ENCODE data around the gene PLA2G10. TPM values are rescaled to one million over a fixed set of nuclear protein-coding genes. Genes with fewer than 3 reads are reported as not detected.
"Not testable (repeated sequence)": the region's sequence is repeated elsewhere in the genome, so short reads cannot be mapped to it uniquely, and the experiment has no call there.

Gene PLA2G10
- total RNA-seq, 1 donor from 2014 or later = not detected

DNA sequence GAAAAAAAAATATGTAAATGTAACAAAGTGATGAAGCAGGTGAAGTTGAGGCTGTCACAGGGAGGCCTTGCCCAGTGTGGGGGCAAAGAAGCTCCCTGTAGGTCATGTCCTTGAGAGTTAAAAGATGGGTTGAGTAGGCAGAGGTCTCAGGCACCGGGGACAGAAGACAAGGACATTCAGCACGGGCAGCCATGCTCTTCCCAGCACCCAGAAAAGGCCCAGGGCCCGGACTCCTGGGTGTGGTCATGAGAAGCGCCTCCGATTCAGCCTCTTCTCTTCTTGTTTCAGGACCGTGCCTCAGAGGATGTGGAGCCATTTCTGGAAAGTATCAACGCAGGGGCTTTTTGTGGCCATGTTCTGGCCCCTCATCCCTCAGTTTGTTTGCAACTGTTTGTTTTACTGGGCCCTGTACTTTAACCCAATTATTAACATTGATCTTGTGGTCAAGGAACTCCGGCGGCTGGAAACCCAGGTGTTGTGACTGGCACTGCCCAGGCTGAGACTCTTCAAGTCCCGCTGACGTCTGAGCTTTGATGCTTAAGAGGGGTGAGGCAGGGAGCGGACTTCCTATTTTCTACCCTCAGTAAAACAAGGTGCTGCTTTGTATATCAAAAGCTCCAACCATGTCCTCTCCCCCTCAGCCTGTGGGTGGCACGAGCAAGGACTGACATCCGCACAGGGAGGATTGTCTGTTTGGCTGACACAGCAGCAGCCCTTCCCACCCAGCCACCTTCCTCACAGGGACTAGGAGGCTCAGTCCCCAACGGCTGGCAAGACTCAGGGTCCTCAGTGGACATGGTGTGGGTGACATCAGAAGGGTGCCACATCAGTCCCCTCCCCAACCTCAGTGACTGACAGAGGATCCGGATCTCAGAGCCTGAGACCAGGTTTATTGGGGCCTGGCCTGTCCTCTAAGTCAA lies 26.5 kb downstream of the PLA2G10 start:
- no peak for DNase-seq

DNA sequence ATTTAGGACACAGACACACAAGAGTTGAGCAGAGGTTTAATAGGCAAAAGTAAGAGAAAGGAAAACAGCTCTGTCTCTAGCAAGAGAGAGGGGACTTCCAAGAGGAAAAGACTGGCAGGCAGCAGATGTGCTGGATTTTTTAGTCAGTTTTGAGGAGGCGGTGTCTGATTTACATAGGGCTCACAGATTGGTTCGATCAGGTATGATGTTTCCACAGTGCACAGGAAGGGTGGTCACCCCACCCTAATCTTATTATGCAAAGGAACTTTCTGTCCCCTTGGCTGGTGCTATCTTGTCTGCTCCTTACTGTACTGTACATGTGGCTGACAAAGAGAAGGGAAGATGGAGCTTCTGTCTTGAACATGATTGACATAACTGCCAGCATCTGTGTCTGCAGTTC lies 36.0 kb downstream of the PLA2G10 start:
- DNase-seq = no peak

DNA sequence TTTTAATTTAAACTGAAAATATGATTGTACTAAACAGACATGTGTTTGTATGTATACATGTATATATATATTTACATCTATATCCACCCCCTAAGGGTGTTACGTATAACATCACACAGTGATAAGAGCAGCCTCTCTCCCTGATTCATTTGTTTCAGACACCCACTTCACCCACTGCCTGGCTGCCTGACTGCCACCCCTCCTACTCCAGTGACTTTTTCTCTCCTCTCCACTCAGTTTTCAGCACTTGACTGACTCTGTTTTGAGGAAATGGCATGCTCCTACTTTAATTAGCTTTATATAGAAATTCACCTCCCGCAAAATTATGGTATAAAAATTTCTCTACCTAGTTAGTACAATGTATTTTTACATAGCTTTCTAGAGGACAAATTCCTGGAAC lies 41.4 kb downstream of the PLA2G10 start:
- DNase-seq = no peak

DNA sequence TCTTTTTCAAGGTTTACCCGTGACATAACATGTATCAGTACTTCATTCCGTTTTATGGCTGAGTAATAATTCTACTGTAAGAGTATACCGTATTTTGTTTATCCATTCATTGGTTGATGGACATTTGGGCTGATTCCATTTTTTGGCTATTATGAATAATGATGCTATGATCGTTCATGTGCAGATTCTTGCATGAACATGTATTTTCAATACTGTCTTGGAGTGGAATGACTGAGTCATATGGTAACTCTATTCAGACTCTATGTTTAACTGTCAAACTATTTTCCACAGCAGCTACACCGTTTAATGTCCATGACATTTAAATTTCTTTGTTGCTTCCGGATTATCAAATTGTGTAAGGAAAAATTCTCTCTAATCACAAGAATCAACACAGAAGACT lies 43.5 kb downstream of the PLA2G10 start:
- DNase-seq = no peak

DNA sequence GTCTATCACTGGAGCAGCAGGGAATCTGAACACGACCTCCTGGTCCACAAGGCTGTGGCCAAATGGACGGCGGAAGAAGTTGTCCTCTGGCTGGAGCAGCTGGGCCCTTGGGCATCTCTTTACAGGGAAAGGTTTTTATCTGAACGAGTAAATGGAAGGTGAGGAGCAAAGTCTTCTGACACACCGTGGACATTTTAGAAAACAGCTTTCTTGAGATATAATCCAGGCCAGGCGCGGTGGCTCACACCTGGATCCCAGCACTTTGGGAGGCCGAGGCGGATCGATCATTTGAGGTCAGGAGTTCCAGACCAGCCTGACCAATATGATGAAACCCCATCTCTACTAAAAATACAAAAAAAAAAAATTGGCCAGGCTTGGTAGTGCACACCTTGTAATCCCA lies 44.3 kb downstream of the PLA2G10 start:
- no peak for DNase-seq

DNA sequence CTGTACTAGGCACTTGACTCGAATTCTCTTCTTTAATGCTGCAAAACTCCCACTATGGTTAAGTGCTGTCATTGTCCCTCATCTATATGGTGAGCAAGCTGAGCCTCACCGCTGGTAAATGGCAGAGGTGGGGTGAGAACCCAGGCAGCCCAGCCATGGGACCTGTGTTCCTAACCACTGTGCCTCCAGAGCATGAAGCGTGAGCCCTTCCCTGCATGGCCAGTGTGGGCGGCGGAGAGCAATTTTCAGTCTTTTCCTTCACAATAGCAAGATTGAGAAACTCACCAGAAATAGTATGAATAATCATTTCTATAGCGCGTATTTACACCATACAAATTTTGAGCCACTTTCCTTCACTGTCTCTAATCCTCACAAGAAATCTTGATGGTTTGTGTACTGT lies 52.2 kb downstream of the PLA2G10 start:
- no peak for DNase-seq

DNA sequence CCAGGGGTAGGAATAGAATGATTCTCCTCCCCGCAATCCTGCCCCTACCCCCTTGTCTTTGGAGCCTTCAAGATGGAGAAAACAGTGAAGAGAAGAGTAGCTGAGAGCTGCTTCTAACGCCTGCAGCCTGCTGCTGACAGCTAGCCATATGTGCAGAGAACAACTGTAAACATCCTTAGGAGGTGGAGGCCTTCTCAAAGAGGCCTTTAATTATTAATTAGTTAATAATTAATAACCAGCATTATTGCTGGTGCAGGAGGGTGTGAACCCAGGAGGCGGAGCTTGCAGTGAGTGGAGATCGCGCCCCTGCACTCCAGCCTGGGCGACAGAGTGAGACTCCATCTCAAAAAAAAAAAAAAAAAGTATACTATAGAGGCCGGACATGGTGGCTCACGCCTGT lies 52.9 kb downstream of the PLA2G10 start:
- no peak for DNase-seq

DNA sequence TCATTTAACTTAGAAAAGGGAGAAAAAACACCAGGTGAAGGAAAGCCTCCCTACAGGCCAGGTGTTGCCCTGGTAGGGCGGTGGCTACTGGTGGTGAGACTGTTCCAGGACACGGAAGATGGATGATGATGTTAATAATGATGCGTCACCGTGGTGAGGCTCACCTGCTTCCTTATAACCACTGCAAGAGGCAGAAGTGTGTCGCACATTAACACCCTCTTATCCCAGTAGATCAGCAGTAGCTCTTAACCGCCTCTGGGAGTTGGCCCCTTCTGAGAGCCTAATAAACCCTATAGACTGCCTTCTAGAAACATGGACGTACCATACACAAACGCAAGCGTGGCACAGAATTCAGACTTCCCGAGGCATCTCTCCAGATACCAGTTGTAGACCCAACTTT lies 53.6 kb downstream of the PLA2G10 start:
- no peak for DNase-seq

DNA sequence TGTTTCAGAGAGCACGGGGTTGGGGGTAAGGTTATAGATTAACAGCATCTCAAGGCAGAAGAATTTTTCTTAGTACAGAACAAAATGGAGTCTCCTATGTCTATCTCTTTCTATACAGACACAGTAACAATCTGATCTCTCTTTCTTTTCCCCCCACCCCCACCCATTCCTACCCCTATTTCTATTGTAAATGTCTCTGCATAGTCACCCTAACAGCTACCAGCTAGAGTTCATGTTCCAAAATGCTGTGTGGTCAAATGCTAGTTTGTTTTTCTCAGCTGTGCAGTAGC lies 57.2 kb downstream of the PLA2G10 start:
- DNase-seq = not testable (repeated sequence)

DNA sequence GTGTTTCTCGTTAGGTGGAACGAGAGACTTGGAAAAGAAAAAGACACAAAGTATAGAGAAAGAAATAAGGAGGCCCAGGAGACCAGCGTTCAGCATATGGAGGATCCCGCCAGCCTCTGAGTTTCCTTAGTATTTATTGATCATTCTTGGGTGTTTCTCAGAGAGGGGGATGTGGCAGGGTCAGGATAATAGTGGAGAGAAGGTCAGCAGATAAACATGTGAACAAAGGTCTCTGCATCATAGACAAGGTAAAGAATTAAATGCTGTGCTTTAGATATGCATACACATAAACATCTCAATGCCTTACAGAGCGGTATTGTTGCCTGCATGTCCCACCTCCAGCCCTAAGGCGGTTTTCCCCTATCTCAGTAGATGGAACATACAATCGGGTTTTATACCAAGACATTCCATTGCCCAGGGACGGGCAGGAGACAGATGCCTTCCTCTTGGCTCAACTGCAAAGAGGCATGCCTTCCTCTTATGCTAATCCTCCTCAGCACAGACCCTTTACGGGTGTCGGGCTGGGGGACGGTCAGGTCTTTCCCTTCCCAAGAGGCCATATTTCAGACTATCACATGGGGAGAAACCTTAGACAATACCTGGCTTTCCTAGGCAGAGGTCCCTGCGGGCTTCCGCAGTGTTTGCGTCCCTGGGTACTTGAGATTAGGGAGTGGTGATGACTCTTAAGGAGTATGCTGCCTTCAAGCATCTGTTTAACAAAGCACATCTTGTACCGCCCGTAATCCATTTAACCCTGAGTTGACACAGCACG lies 57.7 kb downstream of the PLA2G10 start:
- DNase-seq = not testable (repeated sequence)

DNA sequence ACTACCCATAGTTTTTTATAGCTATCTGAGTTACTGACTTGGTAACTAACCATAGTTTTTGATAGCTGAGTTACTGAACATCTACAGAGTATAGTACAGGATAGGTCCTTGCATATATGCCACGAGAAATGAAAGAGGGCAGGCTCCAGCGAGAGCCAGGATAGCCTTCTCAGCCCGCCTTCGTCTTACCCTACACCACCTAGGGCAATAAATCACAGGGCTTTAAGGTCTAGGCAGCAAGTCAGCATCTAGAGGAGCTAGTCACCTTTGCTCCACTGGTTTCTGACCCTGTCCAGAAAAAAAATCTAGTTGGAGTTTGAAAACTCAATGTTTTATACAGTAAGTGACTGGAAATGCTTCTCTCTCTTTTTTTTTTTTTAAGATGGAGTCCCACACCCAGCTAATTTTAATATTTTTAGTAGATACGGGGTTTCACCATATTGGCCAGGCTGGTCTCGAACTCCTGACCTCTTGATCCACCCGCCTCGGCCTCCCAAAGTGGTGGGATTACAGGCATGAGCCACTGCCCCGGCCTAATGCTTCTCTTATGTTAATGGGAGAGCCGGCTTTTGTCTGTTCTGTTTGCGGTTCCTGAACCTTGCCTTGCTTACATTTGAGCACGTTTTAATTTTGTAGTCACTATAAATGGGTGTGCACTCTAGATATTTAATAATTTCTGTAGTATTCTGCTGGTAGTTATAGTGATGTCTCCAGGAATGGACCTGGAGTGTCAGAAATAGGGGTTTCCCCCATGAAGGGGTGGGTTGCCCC lies 58.5 kb downstream of the PLA2G10 start:
- no peak for DNase-seq

DNA sequence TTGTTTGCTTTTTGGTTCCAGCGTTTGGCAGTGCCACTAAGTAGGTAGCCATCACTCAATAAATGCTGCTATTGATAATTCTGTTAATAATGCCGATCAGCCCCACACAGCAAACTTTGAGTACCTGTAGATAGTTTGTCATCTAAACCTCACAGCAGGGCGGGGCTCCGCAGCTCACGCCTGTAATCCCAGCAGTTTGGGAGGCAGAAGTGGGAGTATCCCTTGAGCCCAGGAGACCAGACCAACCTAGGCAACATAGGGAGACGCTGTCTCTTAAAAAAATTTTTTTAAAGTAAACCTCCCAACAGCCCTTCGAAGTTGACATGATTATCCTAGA lies 59.8 kb downstream of the PLA2G10 start:
- DNase-seq = no peak

DNA sequence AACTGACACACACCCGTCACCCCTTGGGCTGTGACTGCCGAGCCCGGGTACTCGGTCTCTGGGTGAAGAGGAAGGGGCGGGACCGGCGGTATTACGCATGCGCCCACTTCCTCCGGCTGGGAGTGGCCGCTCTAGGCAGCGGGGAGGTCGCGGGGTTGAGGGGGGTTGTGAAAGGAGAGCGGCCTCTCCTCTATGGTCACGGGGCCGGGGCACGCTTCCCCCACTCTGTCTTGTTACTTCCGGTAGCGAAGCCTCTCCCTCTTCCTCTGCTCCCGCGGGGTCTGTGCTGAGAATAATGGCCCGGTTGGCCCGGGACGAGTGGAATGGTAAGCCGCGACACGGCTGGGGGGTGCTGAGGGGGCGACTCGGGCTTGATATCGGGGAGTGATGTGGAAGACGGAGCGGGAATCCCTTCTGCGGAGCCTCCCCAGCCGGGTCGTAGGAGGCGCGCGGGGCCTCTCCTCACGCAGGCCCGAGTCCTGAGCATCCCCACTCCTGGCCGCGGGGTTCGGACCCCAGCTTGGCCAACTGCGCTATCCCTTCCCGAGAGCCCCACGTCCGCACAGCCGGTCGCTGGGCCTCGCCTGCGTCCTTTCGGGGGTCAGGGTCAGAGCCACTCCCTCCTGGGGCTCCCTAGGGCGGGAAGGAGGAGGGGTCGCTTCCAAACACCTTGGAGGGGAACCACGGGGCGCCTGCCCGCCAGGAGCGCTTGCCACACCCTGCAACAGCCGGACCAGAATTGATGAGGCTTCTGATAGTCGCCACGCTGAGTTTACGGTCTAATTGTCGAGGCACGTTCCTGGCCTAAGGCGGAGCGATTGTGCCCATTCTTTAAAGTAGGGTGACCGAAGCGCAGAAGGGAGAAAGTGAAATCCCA lies 61.2 kb downstream of the PLA2G10 start, which contains the start of gene BFAR:
Gene BFAR, plus strand, starts transcription at position 259 of the 877 bp plus-strand sequence. CDS start 11,396 bp downstream, outside the sequence.
- peak; percentile 94 for DNase-seq

DNA sequence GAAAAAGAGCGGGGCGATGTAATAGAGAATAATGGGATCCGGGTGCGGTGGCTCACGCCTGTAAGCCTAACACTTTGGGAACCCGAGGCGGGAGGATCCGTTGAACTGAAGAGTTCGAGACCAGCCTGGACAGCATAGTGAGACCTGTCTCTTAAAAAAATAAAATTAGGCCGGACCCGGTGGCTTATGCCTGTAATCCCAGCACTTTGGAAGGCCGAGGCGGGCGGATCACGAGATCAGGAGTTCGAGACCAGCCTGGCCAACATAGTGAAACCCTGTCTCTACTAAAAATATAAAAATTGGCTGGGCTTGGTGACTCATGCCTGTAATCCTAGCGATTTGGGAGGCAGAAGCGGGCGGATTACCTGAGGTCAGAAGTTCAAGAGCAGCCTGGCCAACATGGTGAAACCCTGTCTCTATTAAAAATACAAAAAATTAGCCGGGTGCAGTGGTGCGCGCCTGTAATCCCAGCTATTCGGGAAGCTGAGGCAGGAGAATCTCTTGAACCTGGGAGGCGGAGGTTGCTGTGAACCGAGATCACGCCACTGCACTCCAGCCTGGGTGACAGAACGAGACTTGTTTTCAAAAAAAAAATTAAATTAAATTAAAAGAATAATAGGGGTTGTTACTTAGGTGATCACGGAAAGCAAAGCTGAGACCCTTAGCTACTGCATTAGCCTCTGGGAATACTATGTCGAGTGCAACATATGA lies 63.3 kb downstream of the PLA2G10 start:
- not testable (repeated sequence) for DNase-seq

DNA sequence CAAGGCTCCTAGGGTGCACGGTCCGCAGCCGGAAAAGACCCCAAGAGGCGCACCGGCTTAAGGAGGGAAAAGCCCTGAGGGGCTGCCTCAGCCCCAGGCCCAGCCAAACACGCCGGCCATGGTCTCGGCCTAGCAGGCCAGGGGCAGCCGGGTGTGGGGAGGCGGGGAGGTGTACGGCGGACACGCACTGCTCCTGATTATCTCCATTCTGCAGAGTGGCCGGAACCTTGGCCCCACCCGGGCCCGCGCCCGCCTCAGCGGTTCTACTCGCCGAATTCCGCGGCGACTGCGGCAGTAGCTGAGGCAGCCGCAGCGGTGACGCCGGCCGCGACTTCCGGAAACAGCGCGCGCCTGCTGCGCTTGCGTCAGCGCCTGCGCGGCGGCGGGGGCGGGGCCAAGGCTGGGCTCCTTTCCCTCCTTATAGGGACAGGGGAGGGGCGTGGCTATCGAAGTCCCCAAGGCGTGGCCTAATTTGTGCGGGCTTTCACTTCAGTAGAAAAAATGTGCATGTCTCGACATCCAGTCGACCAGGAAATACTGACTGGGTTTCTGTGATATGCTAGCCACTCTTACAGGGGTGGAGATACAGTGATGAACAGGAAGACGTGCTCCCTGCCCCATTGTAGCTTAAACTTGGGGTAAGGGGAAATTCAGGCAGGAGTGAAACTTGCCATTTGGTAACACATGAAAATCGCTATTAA lies 64.0 kb downstream of the PLA2G10 start, which contains the start of gene PARN:
Gene PARN, minus strand, starts transcription at position 342 of the 701 bp plus-strand sequence. Its CDS starts 135 bp downstream, at position 207.
- DNase-seq = peak; percentile 94

DNA sequence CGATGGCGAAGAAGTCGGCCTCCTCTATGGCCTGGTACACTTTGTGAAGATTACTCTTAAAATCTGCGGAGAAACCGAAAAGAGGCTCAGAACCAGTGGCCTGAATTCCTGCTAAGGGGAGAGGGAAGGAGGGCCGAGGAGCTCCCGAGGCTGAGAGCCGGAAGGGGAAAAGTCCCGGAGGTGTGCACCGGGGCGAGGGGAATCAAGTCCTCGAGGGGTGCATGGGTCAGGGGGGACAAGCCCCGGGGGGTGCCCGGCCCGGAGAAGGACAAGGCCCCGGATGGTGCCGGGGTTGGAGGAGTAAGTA lies 64.5 kb downstream of the PLA2G10 start:
- DNase-seq = no peak

DNA sequence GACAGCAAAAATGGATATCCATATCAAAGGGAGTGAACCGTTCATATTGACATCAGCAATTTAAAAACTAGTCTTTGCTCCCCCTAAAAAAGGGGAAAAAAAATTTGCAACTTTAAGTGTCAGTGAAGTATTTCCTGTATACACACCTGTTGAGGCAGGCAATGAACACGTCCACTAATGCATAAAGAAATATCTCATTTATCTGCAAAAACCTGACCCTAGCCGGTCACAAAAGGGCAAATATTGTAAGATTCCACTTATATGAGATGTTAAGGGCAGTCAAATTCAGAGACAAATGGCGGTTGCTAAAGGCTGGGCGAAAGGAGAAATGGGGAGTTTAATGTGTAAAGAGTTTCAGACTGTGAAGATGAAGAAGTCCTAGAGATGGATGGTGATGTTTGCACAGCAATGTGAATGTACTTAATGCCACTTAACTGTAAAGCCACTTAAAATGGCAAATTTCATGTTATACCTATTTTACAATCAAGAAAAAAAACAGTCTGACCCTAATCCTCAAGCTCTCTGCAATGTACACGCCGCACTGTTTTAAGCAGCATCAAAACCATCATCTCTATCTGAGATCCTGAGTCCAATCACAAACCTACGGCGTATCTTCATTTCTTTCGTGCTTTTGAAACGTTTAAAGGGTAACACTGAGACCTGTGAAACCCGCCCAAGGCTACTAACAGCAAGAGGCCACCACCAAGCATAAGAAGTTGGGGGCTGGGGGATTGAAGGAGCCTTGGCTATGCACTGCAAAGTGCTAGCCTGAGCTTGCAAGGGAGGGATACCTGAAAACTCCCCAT lies 65.1 kb downstream of the PLA2G10 start:
- no peak for DNase-seq

DNA sequence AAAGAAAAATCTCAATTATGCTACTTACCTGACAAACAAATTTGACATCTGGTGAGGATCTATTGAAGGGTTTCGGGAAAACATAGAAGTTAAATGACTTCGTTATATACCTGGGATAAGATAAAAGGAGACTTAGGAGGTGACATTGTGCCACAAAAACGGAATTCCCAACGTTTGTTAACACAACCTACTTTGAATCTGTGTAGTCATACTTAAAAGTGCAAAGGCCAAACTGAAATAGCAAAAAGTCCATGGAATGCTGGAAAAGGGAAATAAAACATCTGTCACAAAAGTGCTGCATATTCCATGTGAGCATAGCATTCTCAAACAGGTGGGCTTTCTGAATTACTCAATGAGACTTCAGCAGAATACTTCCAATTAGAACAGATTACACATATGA lies 67.0 kb downstream of the PLA2G10 start:
- DNase-seq = no peak

Data from skin of body (tissue), 2 donors.